22Rv1 (cell line): ENCODE measurements around the gene OR52M1.

Source experiments
- H3K27ac ChIP-seq: fragments of 450-650 bp; 2 replicates; pipeline ENCODE4 v1.5.1; 2017
- CTCF ChIP-seq: fragments of 450-650 bp; IDR thresholded peaks from 2 replicates; pipeline ENCODE4 v1.5.1; 2017; ENCODE audit warnings: mild to moderate bottlenecking
- ZFX ChIP-seq: fragments of 450-650 bp; IDR thresholded peaks from 2 replicates; pipeline ENCODE4 v1.6.1; 2017; ENCODE audit warnings: antibody characterized with exemption, borderline replicate concordance

OR52M1 gene

GRCh38 chr11:4544891-4545290, at the start of gene OR52M1:
TSS of gene OR52M1 (plus strand) at chr11:4545191. CDS start at chr11:4545191, 0 bp downstream.
- H3K27ac ChIP-seq: no peak within 1 kb of the TSS

GRCh38 chr11:4495487-4495886, 49.5 kb upstream of the OR52M1 start:
- no peak overlapping the region for H3K27ac ChIP-seq
- TF ChIP-seq ZFX: no peak
- TF ChIP-seq CTCF: no peak

More at GRCh38 chr11:4544891-4545290, at the start of gene OR52M1:
- TF ChIP-seq CTCF (no peak), ZFX (no peak)

- no peak overlapping the region for H3K27ac ChIP-seq
- no peak for TF ChIP-seq CTCF
- no peak for TF ChIP-seq ZFX
Observed at GRCh38 chr11:4495986-4496385, 49.0 kb upstream of the OR52M1 start.

GRCh38 chr11:4496557-4497248, 48.3 kb upstream of the OR52M1 start:
- TF ChIP-seq ZFX (no peak), CTCF (no peak)

GRCh38 chr11:4508886-4509285, 36.1 kb upstream of the OR52M1 start:
- TF ChIP-seq CTCF (no peak), ZFX (no peak)

More at GRCh38 chr11:4496557-4497248, 48.3 kb upstream of the OR52M1 start:
- H3K27ac ChIP-seq: no peak overlapping the region

GRCh38 chr11:4511282-4512245, 33.4 kb upstream of the OR52M1 start:
- TF ChIP-seq CTCF (no peak), ZFX (no peak)
- no peak overlapping the region for H3K27ac ChIP-seq

More at GRCh38 chr11:4508886-4509285, 36.1 kb upstream of the OR52M1 start:
- H3K27ac ChIP-seq: no peak overlapping the region

GRCh38 chr11:4514196-4514595, 30.8 kb upstream of the OR52M1 start:
- TF ChIP-seq CTCF (no peak), ZFX (no peak)
- no peak overlapping the region for H3K27ac ChIP-seq
